GM10248 (cell line): ENCODE measurements around the gene PPP1R13B.

ENCODE experiments used
- CTCF ChIA-PET: fragments of 300-600 bp; sonication (Branson Sonifier 250); formaldehyde crosslinking; extraction: SDS; loops from one replicate; lab custom pipeline; 2021; ENCODE audit warnings: antibody characterized with exemption; lab: Yijun Ruan, JAX
- POLR2A ChIA-PET: fragments of 350-650 bp; sonication (Branson Sonifier 250); formaldehyde crosslinking; extraction: SDS; loops from one replicate; lab custom pipeline; 2020; ENCODE audit warnings: antibody characterized with exemption; lab: Yijun Ruan, JAX
- DNase-seq: peaks from one replicate; pipeline ENCODE4 v3.0.0; 2012; ENCODE audit errors: extremely low spot score
- TF ChIP-seq, protein P1 (sequence below): IDR thresholded peaks from 2 replicates; pipeline ENCODE4 v1.5.1; 2012; ENCODE audit warnings: mild to moderate bottlenecking, low read depth; ENCODE audit errors: extremely low read depth, missing control alignments, control extremely low read depth

PPP1R13B gene

GRCh38 chr14:103818422-103818821 is 29.0 kb downstream of the PPP1R13B start:
- CTCF ChIA-PET: interaction anchor here (1.0 to 5.0 kb wide), 3 partner anchors 9 to 82 kb away, joined by 3 to 41 read pairs (median 13); no protein-coding TSS in a partner anchor
- TF ChIP-seq, protein P1, sequence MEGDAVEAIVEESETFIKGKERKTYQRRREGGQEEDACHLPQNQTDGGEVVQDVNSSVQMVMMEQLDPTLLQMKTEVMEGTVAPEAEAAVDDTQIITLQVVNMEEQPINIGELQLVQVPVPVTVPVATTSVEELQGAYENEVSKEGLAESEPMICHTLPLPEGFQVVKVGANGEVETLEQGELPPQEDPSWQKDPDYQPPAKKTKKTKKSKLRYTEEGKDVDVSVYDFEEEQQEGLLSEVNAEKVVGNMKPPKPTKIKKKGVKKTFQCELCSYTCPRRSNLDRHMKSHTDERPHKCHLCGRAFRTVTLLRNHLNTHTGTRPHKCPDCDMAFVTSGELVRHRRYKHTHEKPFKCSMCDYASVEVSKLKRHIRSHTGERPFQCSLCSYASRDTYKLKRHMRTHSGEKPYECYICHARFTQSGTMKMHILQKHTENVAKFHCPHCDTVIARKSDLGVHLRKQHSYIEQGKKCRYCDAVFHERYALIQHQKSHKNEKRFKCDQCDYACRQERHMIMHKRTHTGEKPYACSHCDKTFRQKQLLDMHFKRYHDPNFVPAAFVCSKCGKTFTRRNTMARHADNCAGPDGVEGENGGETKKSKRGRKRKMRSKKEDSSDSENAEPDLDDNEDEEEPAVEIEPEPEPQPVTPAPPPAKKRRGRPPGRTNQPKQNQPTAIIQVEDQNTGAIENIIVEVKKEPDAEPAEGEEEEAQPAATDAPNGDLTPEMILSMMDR: no peak
- DNase-seq: no peak
- POLR2A ChIA-PET: no interaction called here

DNA sequence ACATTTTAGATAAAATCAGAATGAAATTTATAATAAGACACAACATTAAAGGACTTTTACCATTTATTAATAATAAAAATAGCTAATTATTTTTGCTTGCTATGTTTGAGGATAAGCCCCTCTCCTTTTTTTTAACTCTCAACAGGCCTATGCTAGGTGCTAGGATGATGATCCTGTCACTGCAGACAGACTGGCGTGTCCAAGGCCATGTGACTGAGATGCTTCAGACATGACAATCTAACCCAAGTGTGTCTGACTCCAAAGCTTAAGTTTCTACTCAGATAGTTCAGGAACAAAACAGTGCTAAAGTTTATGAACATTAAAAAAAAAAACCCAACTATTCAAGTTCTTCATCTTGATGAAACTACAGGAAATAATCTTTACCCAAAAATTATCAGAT is 29.8 kb downstream of the PPP1R13B start:
- ChIA-PET CTCF (interaction anchor here (1.4 to 3.4 kb wide), 4 partner anchors 9 to 93 kb away, joined by 4 to 29 read pairs (median 12); no protein-coding TSS in a partner anchor), POLR2A (no interaction called here)
- TF ChIP-seq, protein P1: no peak
- DNase-seq: no peak

GRCh38 chr14:103816991-103817390 is 30.4 kb downstream of the PPP1R13B start:
- no peak for DNase-seq
- TF ChIP-seq, protein P1: no peak
- ChIA-PET POLR2A (no interaction called here), CTCF (interaction anchor here (1.0 to 3.4 kb wide), 5 partner anchors 8 to 93 kb away, joined by 4 to 29 read pairs (median 11); no protein-coding TSS in a partner anchor)

DNA sequence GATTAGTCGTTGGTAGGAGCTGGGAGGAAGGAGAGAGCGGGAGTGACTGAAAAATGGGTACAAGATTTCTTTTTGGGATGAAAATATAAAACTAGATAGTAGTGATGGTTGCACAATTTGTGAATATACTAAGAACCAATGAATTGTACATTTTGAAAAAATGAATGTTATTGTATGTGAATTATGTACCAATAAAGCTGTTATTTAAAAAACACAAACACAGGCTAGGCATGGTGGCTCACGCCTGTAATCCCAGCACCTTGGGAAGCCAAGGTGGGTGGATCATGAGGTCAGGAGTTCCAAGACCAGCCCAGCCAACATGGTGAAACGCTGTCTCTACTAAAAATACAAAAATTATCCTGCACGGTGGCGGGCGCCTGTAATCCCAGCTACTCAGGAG is 32.1 kb downstream of the PPP1R13B start:
- TF ChIP-seq, protein P1: no peak
- no peak for DNase-seq
- CTCF ChIA-PET: interaction anchor here (0.7 to 3.4 kb wide), 5 partner anchors 10 to 95 kb away, joined by 3 to 29 read pairs (median 5); no protein-coding TSS in a partner anchor
- POLR2A ChIA-PET: no interaction called here

- DNase-seq: no peak
- POLR2A ChIA-PET: no interaction called here
- CTCF ChIA-PET: interaction anchor here (1.5 to 4.3 kb wide), 4 partner anchors 9 to 99 kb away, joined by 3 to 41 read pairs (median 9); no protein-coding TSS in a partner anchor
- TF ChIP-seq, protein P1: no peak
Measured at GRCh38 chr14:103811189-103811588, 36.2 kb downstream of the PPP1R13B start.

GRCh38 chr14:103808403-103809001 is 38.9 kb downstream of the PPP1R13B start:
- ChIA-PET POLR2A (no interaction called here), CTCF (interaction anchor here (0.6 to 6.5 kb wide), 39 partner anchors 9 to 215 kb away, joined by 3 to 74 read pairs (median 5); a partner anchor contains a TSS)
- DNase-seq: peak; percentile 62
- TF ChIP-seq, protein P1: peak; percentile 78
